ENCODE data around the gene CADM1.

GRCh38 chr11:115344846-115345245, 159.4 kb downstream of the CADM1 start:
- TF ChIP-seq POLR2AphosphoS5 (IDR thresholded peaks at IDR 0.05; ENCODE audit: borderline replicate concordance, low read depth, low read length): no peak
- no peak for TF ChIP-seq EZH2 (IDR thresholded peaks at IDR 0.05)

Data from SK-N-MC (cell line).